RWPE1 (cell line): ENCODE data around the gene KRT6C.
A peak's percentile ranks its signal among the peaks of the same experiment; 100 is the strongest.

Experiments
- CTCF ChIA-PET: fragments of 350-600 bp; sonication (Branson Sonifier 250); formaldehyde crosslinking; extraction: SDS; loops from one replicate; lab custom pipeline; 2021; lab: Yijun Ruan, JAX
- POLR2A ChIA-PET: fragments of 400-600 bp; formaldehyde crosslinking; extraction: SDS; loops from one replicate; lab custom pipeline; 2020; ENCODE audit warnings: antibody characterized with exemption; ENCODE audit not compliant: low non-redundant PET; lab: Yijun Ruan, JAX
- DNase-seq: peaks from one replicate; pipeline ENCODE4 v3.0.0; 2012; ENCODE audit warnings: low spot score
- H3K27ac ChIP-seq: fragments of 450-650 bp; 2 replicates; pipeline ENCODE4 v1.5.1; 2017
- CTCF ChIP-seq: fragments of 450-650 bp; conservative IDR thresholded peaks from 2 replicates; pipeline ENCODE4 v1.5.1; 2017; ENCODE audit warnings: low read depth, mild to moderate bottlenecking

KRT6C gene

GRCh38 chr12:52438305-52439301, 35.0 kb downstream of the KRT6C start:
- peak overlapping the region; percentile 47 for H3K27ac ChIP-seq
- no peak for DNase-seq
- TF ChIP-seq CTCF: no peak
- ChIA-PET POLR2A (no interaction called here), CTCF (no interaction called here)

GRCh38 chr12:52437508-52437907, 36.1 kb downstream of the KRT6C start:
- ChIA-PET POLR2A (no interaction called here), CTCF (no interaction called here)
- no peak for DNase-seq
- no peak for TF ChIP-seq CTCF
- H3K27ac ChIP-seq: peak overlapping the region; percentile 28

- H3K27ac ChIP-seq: peak overlapping the region; percentile 82
- POLR2A ChIA-PET: no interaction called here
- DNase-seq: no peak
- no peak for TF ChIP-seq CTCF
- CTCF ChIA-PET: no interaction called here
Measured at GRCh38 chr12:52436828-52437474, 36.7 kb downstream of the KRT6C start.

GRCh38 chr12:52436000-52436827, 37.4 kb downstream of the KRT6C start:
- peak; percentile 43 for DNase-seq
- ChIA-PET POLR2A (interaction anchor here (0.6 kb wide), 1 partner anchor 508 kb away, joined by 3 read pairs; no protein-coding TSS in a partner anchor), CTCF (interaction anchor here (0.6 kb wide), 3 partner anchors 13 to 465 kb away, joined by 3 read pairs; no protein-coding TSS in a partner anchor)
- no peak for TF ChIP-seq CTCF
- peak overlapping the region; percentile 82 for H3K27ac ChIP-seq

GRCh38 chr12:52435659-52435999, 38.0 kb downstream of the KRT6C start:
- ChIA-PET POLR2A (no interaction called here), CTCF (interaction anchor here (0.6 kb wide), 1 partner anchor 314 kb away, joined by 3 read pairs; no protein-coding TSS in a partner anchor)
- no peak for TF ChIP-seq CTCF
- DNase-seq: no peak
- peak overlapping the region; percentile 82 for H3K27ac ChIP-seq
